Type B pancreatic cell (in vitro differentiated cells): ENCODE data around the gene ROPN1L. TPM values are rescaled to one million over a fixed set of nuclear protein-coding genes. Genes with fewer than 3 reads are reported as not detected.
"Not testable (repeated sequence)": the region's sequence is repeated elsewhere in the genome, so short reads cannot be mapped to it uniquely, and the experiment has no call there.

Experiments used
- DNase-seq: peaks from one replicate; pipeline ENCODE4 v3.0.0; 2021; ENCODE audit warnings: mixed read lengths; ENCODE audit not compliant: unreplicated experiment; ENCODE audit errors: extremely low spot score
- H3K27ac Mint-ChIP-seq: 2 replicates; pipeline ENCODE4 v1.8.0; 2021; ENCODE audit warnings: mild to moderate bottlenecking, mixed read lengths
- H3K27me3 Mint-ChIP-seq: 2 replicates; pipeline ENCODE4 v1.8.0; 2021; ENCODE audit warnings: mixed read lengths
- H3K36me3 Mint-ChIP-seq: 2 replicates; pipeline ENCODE4 v1.8.0; 2021; ENCODE audit warnings: mixed read lengths
- H3K4me1 Mint-ChIP-seq: one replicate; pipeline ENCODE4 v1.8.0; 2021; ENCODE audit warnings: mixed read lengths; ENCODE audit not compliant: unreplicated experiment
- H3K4me3 Mint-ChIP-seq: 2 replicates; pipeline ENCODE4 v1.8.0; 2021; ENCODE audit warnings: mild to moderate bottlenecking, mixed read lengths
- H3K9me3 Mint-ChIP-seq: 2 replicates; pipeline ENCODE4 v1.8.0; 2021; ENCODE audit warnings: mixed read lengths
- CTCF ChIP-seq: fragments of 200-600 bp; sonication (generic); conservative IDR thresholded peaks from 2 replicates; pipeline ENCODE4 v1.5.0; 2021; ENCODE audit warnings: antibody characterized with exemption, mild to moderate bottlenecking
- total RNA-seq: library from RNA; stranded (reverse); gene quantifications from 2 replicates; pipeline ENCODE4 v1.2.1, GENCODE V29; 2021; ENCODE audit warnings: low replicate concordance

Gene ROPN1L
- total RNA-seq, 1 donor from 2014 or later, result 2.0 TPM

- H3K36me3 Mint-ChIP-seq, result peaks cover 5% of the 10 kb centered on the region
- peaks cover 5% of the 10 kb centered on the region for H3K9me3 Mint-ChIP-seq
- no peak overlapping the region for H3K4me3 Mint-ChIP-seq
- no peaks in the 10 kb centered on the region for H3K4me1 Mint-ChIP-seq
- no peak overlapping the region for H3K27ac Mint-ChIP-seq
- peaks cover 6% of the 10 kb centered on the region for H3K27me3 Mint-ChIP-seq
- DNase-seq, result no peak
- no peak for TF ChIP-seq CTCF
Measured at GRCh38 chr5:10493884-10494283, 52.2 kb downstream of the ROPN1L start.

- not testable (repeated sequence) for H3K9me3 Mint-ChIP-seq, H3K27me3 Mint-ChIP-seq
Measured at GRCh38 chr5:10494497-10494896, 52.8 kb downstream of the ROPN1L start.

GRCh38 chr5:10497554-10497953 is 55.9 kb downstream of the ROPN1L start:
- H3K27me3 Mint-ChIP-seq, result no peaks in the 10 kb centered on the region
- peaks cover 5% of the 10 kb centered on the region for H3K36me3 Mint-ChIP-seq
- no peak for TF ChIP-seq CTCF
- no peak overlapping the region for H3K4me3 Mint-ChIP-seq
- H3K9me3 Mint-ChIP-seq, result peaks cover 5% of the 10 kb centered on the region
- H3K27ac Mint-ChIP-seq, result no peak overlapping the region
- DNase-seq, result no peak
- H3K4me1 Mint-ChIP-seq, result peaks cover 6% of the 10 kb centered on the region

More at GRCh38 chr5:10494497-10494896, 52.8 kb downstream of the ROPN1L start:
- DNase-seq, H3K4me3 Mint-ChIP-seq, H3K36me3 Mint-ChIP-seq, H3K27ac Mint-ChIP-seq, H3K4me1 Mint-ChIP-seq: not testable (repeated sequence)

GRCh38 chr5:10498350-10498749 is 56.7 kb downstream of the ROPN1L start:
- Mint-ChIP-seq H3K4me1 (peaks cover 6% of the 10 kb centered on the region), H3K36me3 (peaks cover 5% of the 10 kb centered on the region), H3K27me3 (no peaks in the 10 kb centered on the region), H3K9me3 (peaks cover 5% of the 10 kb centered on the region), H3K4me3 (no peak overlapping the region), H3K27ac (no peak overlapping the region)
- no peak for TF ChIP-seq CTCF
- DNase-seq, result no peak

GRCh38 chr5:10499066-10499465 is 57.4 kb downstream of the ROPN1L start:
- TF ChIP-seq CTCF, result no peak
- Mint-ChIP-seq H3K36me3 (peaks cover 5% of the 10 kb centered on the region), H3K4me3 (no peak overlapping the region), H3K9me3 (peaks cover 3% of the 10 kb centered on the region), H3K27me3 (no peaks in the 10 kb centered on the region), H3K4me1 (peaks cover 10% of the 10 kb centered on the region), H3K27ac (no peak overlapping the region)
- DNase-seq, result no peak

GRCh38 chr5:10499776-10500175 is 58.1 kb downstream of the ROPN1L start:
- no peaks in the 10 kb centered on the region for H3K9me3 Mint-ChIP-seq
- DNase-seq, result no peak
- H3K4me1 Mint-ChIP-seq, result peaks cover 10% of the 10 kb centered on the region
- peaks cover 5% of the 10 kb centered on the region for H3K36me3 Mint-ChIP-seq
- H3K4me3 Mint-ChIP-seq, result no peak overlapping the region
- no peak for TF ChIP-seq CTCF
- H3K27me3 Mint-ChIP-seq, result no peaks in the 10 kb centered on the region
- no peak overlapping the region for H3K27ac Mint-ChIP-seq
